Naive thymus-derived CD8-positive, alpha-beta T cell (primary cell): ENCODE measurements around the gene CTCF. TPM values are rescaled to one million over a fixed set of nuclear protein-coding genes. Genes with fewer than 3 reads are reported as not detected.
"Not testable (repeated sequence)": the region's sequence is repeated elsewhere in the genome, so short reads cannot be mapped to it uniquely, and the experiment has no call there.

Experiments
- ATAC-seq, 2 donors: fragments of 150-1000 bp; cut with Tn5 transposase in 1 of 2; sonication (Bioruptor Pico), chemical (Tn5 transposase) in 1 of 2; 1 replicate in 1 of 2; 2 replicates in 1 of 2; pipeline ENCODE4 v1.10.0; 2021; ENCODE audit warnings: mild to moderate bottlenecking in 2 of 2, moderate library complexity in 2 of 2
- POLR2A ChIA-PET: fragments of 350-600 bp; sonication (Branson Sonifier 250); formaldehyde crosslinking; loops from one replicate; lab custom pipeline; 2021; ENCODE audit warnings: antibody characterized with exemption; lab: Charles Lee
- DNase-seq, 10 donors: peaks; one replicate each; pipeline versions ENCODE4 v3.0.0 to v3.0.0-alpha.2; 2020 to 2022
- H3K27ac Mint-ChIP-seq, 10 donors: one replicate each; pipeline ENCODE4 v1.8.0; 2020 to 2022; ENCODE audit warnings: mild to moderate bottlenecking in 10 of 10, mixed read lengths in 10 of 10, moderate library complexity in 4 of 10, inconsistent platforms in 1 of 10
- H3K27me3 Mint-ChIP-seq, 5 donors: one replicate each; pipeline ENCODE4 v1.8.0; 2021 to 2022; ENCODE audit warnings: mixed read lengths in 5 of 5
- H3K36me3 Mint-ChIP-seq, 3 donors: one replicate each; pipeline ENCODE4 v1.8.0; 2020 to 2022; ENCODE audit warnings: mixed read lengths in 3 of 3, mild to moderate bottlenecking in 2 of 3, inconsistent platforms in 1 of 3
- H3K4me1 Mint-ChIP-seq, 4 donors: one replicate each; pipeline ENCODE4 v1.8.0; 2021 to 2022; ENCODE audit warnings: mixed read lengths in 4 of 4
- H3K4me3 Mint-ChIP-seq, 10 donors: one replicate each; pipeline ENCODE4 v1.8.0; 2020 to 2022; ENCODE audit warnings: mild to moderate bottlenecking in 10 of 10, mixed read lengths in 10 of 10, moderate library complexity in 6 of 10, inconsistent platforms in 1 of 10
- H3K9me3 Mint-ChIP-seq, 9 donors: one replicate each; pipeline ENCODE4 v1.8.0; 2020 to 2022; ENCODE audit warnings: mixed read lengths in 9 of 9, mild to moderate bottlenecking in 3 of 9, inconsistent platforms in 1 of 9, moderate library complexity in 1 of 9
- polyA plus RNA-seq, 3 donors: library from polyadenylated mRNA; unstranded; fragments of 300-500 nt; fragmentation: Illumina TruSeq; gene quantifications; one replicate each; pipeline ENCODE4 v1.2.3, GENCODE V29; 2021
- total RNA-seq, 8 experiments: library from RNA in 2 of 8; stranded (reverse) in 2 of 8; gene quantifications; one replicate each; pipeline ENCODE4 v1.2.3 and lab custom pipeline; 2021 to 2026

The CTCF gene
- total RNA-seq, result 10 to 100 TPM; 67.5 to 67.6 TPM
- 10 to 100 TPM; 37.1 to 61.1 (median 51.9) TPM for polyA plus RNA-seq
- 92.8 to 149 (median 117) reads per million in 6 experiments for total RNA-seq (lab: John Stamatoyannopoulos, UW)

- POLR2A ChIA-PET, result interaction anchor here (0.6 to 16.1 kb wide), 23 partner anchors 10 to 1010 kb away, joined by 3 to 485 read pairs (median 5); partner anchors contain the start of genes ACD, ATP6V0D1, C16orf86 and CARMIL2
- ATAC-seq (peak; percentile 60 to 64), DNase-seq (peak in 7 of 10 donors; percentile 75 to 99 (median 83))
- peak within 1 kb of the TSS; percentile 87 to 96 (median 91) for H3K4me3 Mint-ChIP-seq
- H3K9me3 Mint-ChIP-seq, result no peaks in the 10 kb centered on the region
- H3K27me3 Mint-ChIP-seq, result no peaks in the 10 kb centered on the region
- peaks cover 17 to 64% (median 48%) of the 10 kb centered on the region in 4 donors for H3K4me1 Mint-ChIP-seq
- peak within 1 kb of the TSS; percentile 72 to 98 (median 96) for H3K27ac Mint-ChIP-seq
- H3K36me3 Mint-ChIP-seq, result peaks cover 0 to 5% (median 0%) of the 10 kb centered on the region in 3 donors
Measured at GRCh38 chr16:67562526-67562917, at the start of gene CTCF. Gene CTCF (plus strand): TSS chr16:67562526. CDS start chr16:67610833, 48,307 bp downstream.

GRCh38 chr16:67513892-67514291 lies 48.4 kb upstream of the CTCF start:
- POLR2A ChIA-PET, result interaction anchor here (0.6 to 4.6 kb wide), 9 partner anchors 9 to 904 kb away, joined by 3 to 33 read pairs (median 4); partner anchors contain the start of gene ATP6V0D1
- not testable (repeated sequence) for ATAC-seq, H3K36me3 Mint-ChIP-seq, H3K27me3 Mint-ChIP-seq, H3K4me3 Mint-ChIP-seq, H3K9me3 Mint-ChIP-seq, DNase-seq
- peak overlapping the region in 1 of 10 donors; percentile 23 for H3K27ac Mint-ChIP-seq
- H3K4me1 Mint-ChIP-seq, result peaks cover 11 to 57% (median 43%) of the 10 kb centered on the region in 4 donors

- DNase-seq, result peak; percentile 63 to 90 (median 74)
- Mint-ChIP-seq H3K9me3 (no peaks in the 10 kb centered on the region), H3K27me3 (no peaks in the 10 kb centered on the region), H3K4me3 (no peak overlapping the region), H3K4me1 (peaks cover 11 to 57% (median 43%) of the 10 kb centered on the region in 4 donors), H3K36me3 (no peaks in the 10 kb centered on the region), H3K27ac (peak overlapping the region in 4 of 10 donors; percentile 23 to 80 (median 70))
- POLR2A ChIA-PET, result interaction anchor here (0.6 to 4.6 kb wide), 9 partner anchors 9 to 955 kb away, joined by 3 to 33 read pairs (median 4); partner anchors contain the start of gene ATP6V0D1
- ATAC-seq, result peak; percentile 79 to 80
Measured at GRCh38 chr16:67514382-67514828, 47.9 kb upstream of the CTCF start.

- Mint-ChIP-seq H3K27me3 (no peaks in the 10 kb centered on the region), H3K27ac (peak overlapping the region in 5 of 10 donors; percentile 28 to 77 (median 42)), H3K4me1 (peaks cover 20 to 66% (median 51%) of the 10 kb centered on the region in 4 donors), H3K36me3 (no peaks in the 10 kb centered on the region), H3K9me3 (no peaks in the 10 kb centered on the region), H3K4me3 (peak overlapping the region in 2 of 10 donors; percentile 4 to 12)
- POLR2A ChIA-PET, result interaction anchor here (0.9 to 4.6 kb wide), 7 partner anchors 23 to 506 kb away, joined by 3 to 33 read pairs (median 3); partner anchors contain the start of genes ATP6V0D1, CARMIL2, DDX28 and DUS2
- ATAC-seq (no peak), DNase-seq (no peak)
Measured at GRCh38 chr16:67516296-67517154, 45.8 kb upstream of the CTCF start.

- Mint-ChIP-seq H3K4me3 (peak overlapping the region in 2 of 10 donors; percentile 24 to 28), H3K9me3 (no peaks in the 10 kb centered on the region), H3K27ac (peak overlapping the region in 3 of 10 donors; percentile 41 to 77 (median 42)), H3K36me3 (no peaks in the 10 kb centered on the region), H3K27me3 (no peaks in the 10 kb centered on the region), H3K4me1 (peaks cover 21 to 68% (median 51%) of the 10 kb centered on the region in 4 donors)
- ATAC-seq (no peak), DNase-seq (no peak)
- POLR2A ChIA-PET, result interaction anchor here (0.9 to 1.2 kb wide), 4 partner anchors 26 to 506 kb away, joined by 3 read pairs; partner anchors contain the start of genes CARMIL2, DDX28 and DUS2
Measured at GRCh38 chr16:67517155-67517445, 45.2 kb upstream of the CTCF start.

GRCh38 chr16:67517661-67518423 lies 44.5 kb upstream of the CTCF start:
- Mint-ChIP-seq H3K9me3 (no peaks in the 10 kb centered on the region), H3K36me3 (no peaks in the 10 kb centered on the region), H3K4me3 (peak overlapping the region in 4 of 10 donors; percentile 10 to 73 (median 44)), H3K27me3 (no peaks in the 10 kb centered on the region), H3K4me1 (peaks cover 22 to 70% (median 51%) of the 10 kb centered on the region in 4 donors), H3K27ac (peak overlapping the region in 8 of 10 donors; percentile 31 to 91 (median 77))
- POLR2A ChIA-PET, result interaction anchor here (1.0 to 1.2 kb wide), 3 partner anchors 8 to 127 kb away, joined by 3 read pairs; partner anchors contain the start of gene CARMIL2
- ATAC-seq (no peak), DNase-seq (peak in 1 of 10 donors; percentile 33)

GRCh38 chr16:67518676-67519075 lies 43.6 kb upstream of the CTCF start:
- Mint-ChIP-seq H3K4me3 (peak overlapping the region; percentile 28 to 81 (median 62)), H3K27ac (peak overlapping the region; percentile 68 to 91 (median 82)), H3K36me3 (no peaks in the 10 kb centered on the region), H3K27me3 (no peaks in the 10 kb centered on the region), H3K4me1 (peaks cover 24 to 67% (median 52%) of the 10 kb centered on the region in 4 donors), H3K9me3 (no peaks in the 10 kb centered on the region)
- no peak for ATAC-seq
- POLR2A ChIA-PET, result interaction anchor here (0.7 to 1.1 kb wide), 3 partner anchors 9 to 809 kb away, joined by 3 to 6 read pairs (median 5); partner anchors contain the start of gene AGRP
- no peak for DNase-seq

GRCh38 chr16:67519242-67519641 lies 43.1 kb upstream of the CTCF start:
- Mint-ChIP-seq H3K9me3 (no peaks in the 10 kb centered on the region), H3K4me1 (peaks cover 24 to 66% (median 52%) of the 10 kb centered on the region in 4 donors), H3K27ac (peak overlapping the region in 8 of 10 donors; percentile 37 to 91 (median 80)), H3K36me3 (no peaks in the 10 kb centered on the region), H3K4me3 (peak overlapping the region in 6 of 10 donors; percentile 6 to 81 (median 50)), H3K27me3 (no peaks in the 10 kb centered on the region)
- no peak for ATAC-seq
- POLR2A ChIA-PET, result interaction anchor here (0.7 to 0.8 kb wide), 4 partner anchors 36 to 809 kb away, joined by 3 to 6 read pairs (median 4); partner anchors contain the start of genes AGRP and PARD6A
- no peak for DNase-seq

- ATAC-seq (peak; percentile 88 to 90), DNase-seq (peak; percentile 90 to 98 (median 94))
- Mint-ChIP-seq H3K27ac (peak overlapping the region; percentile 84 to 99 (median 97)), H3K4me3 (peak overlapping the region; percentile 86 to 96 (median 92)), H3K36me3 (no peaks in the 10 kb centered on the region), H3K27me3 (no peaks in the 10 kb centered on the region), H3K4me1 (peaks cover 22 to 52% (median 46%) of the 10 kb centered on the region in 4 donors), H3K9me3 (no peaks in the 10 kb centered on the region)
- POLR2A ChIA-PET, result interaction anchor here (0.7 to 2.2 kb wide), 23 partner anchors 8 to 724 kb away, joined by 3 to 22 read pairs (median 5); partner anchors contain the start of genes ACD, ATP6V0D1, C16orf86 and CARMIL2
Measured at GRCh38 chr16:67521095-67521804, 41.1 kb upstream of the CTCF start.

- no peak for ATAC-seq
- no peaks in the 10 kb centered on the region for H3K9me3 Mint-ChIP-seq
- H3K4me3 Mint-ChIP-seq, result no peak overlapping the region
- no peaks in the 10 kb centered on the region for H3K36me3 Mint-ChIP-seq
- DNase-seq, result no peak
- H3K4me1 Mint-ChIP-seq, result peaks cover 20 to 25% (median 23%) of the 10 kb centered on the region in 4 donors
- peaks cover 0 to 9% (median 5%) of the 10 kb centered on the region in 5 donors for H3K27me3 Mint-ChIP-seq
- peak overlapping the region in 3 of 10 donors; percentile 3 to 56 (median 37) for H3K27ac Mint-ChIP-seq
- POLR2A ChIA-PET, result interaction anchor here (0.6 to 1.8 kb wide), 5 partner anchors 12 to 120 kb away, joined by 3 to 8 read pairs (median 4); partner anchors contain the start of genes ATP6V0D1, CARMIL2 and CTCF
Measured at GRCh38 chr16:67525176-67525860, 37.0 kb upstream of the CTCF start.
